CD14-positive monocyte (primary cell): ENCODE data around the gene FBXL17. TPM values are rescaled to one million over a fixed set of nuclear protein-coding genes. Genes with fewer than 3 reads are reported as not detected.

Experiments
- DNase-seq, 3 donors: peaks; one replicate each; pipeline ENCODE4 v3.0.0-alpha.2; 2011 to 2022
- H2AFZ ChIP-seq: 2 replicates; pipeline ENCODE4 v1.6.0; 2012; ENCODE audit warnings: mild to moderate bottlenecking, low read depth, low read length, inconsistent platforms; ENCODE audit not compliant: insufficient read depth, poor library complexity, severe bottlenecking
- H3K27ac ChIP-seq, 2 donors: 1 replicate in 1 of 2; 2 replicates in 1 of 2; pipeline ENCODE4 v1.5.1; 2012 to 2013; ENCODE audit warnings: low read length in 2 of 2, control low read depth in 1 of 2, inconsistent platforms in 1 of 2, low read depth in 1 of 2, mild to moderate bottlenecking in 1 of 2
- H3K27me3 ChIP-seq, 2 donors: one replicate each; pipeline versions ENCODE4 v1.6.0 to v1.6.1; 2011 to 2013; ENCODE audit warnings: low read length in 2 of 2; ENCODE audit not compliant: control insufficient read depth in 2 of 2, insufficient read depth in 2 of 2
- H3K36me3 ChIP-seq, 2 donors: replicated peaks in 1 of 2; 1 replicate in 1 of 2; 2 replicates in 1 of 2; pipeline versions ENCODE4 v1.5.1 to v1.6.1; 2012 to 2013; ENCODE audit warnings: low read length in 2 of 2, control low read depth in 1 of 2, inconsistent platforms in 1 of 2, mild to moderate bottlenecking in 1 of 2; ENCODE audit not compliant: insufficient read depth in 2 of 2, control insufficient read depth in 1 of 2
- H3K4me1 ChIP-seq, 2 donors: 1 replicate in 1 of 2; 2 replicates in 1 of 2; pipeline versions ENCODE4 v1.5.1 to v1.6.1; 2012 to 2013; ENCODE audit warnings: low read length in 2 of 2, control low read depth in 1 of 2, inconsistent platforms in 1 of 2, mild to moderate bottlenecking in 1 of 2, moderate library complexity in 1 of 2; ENCODE audit not compliant: insufficient read depth in 2 of 2, control insufficient read depth in 1 of 2
- H3K4me2 ChIP-seq: replicated peaks from 2 replicates; pipeline ENCODE3; 2012; ENCODE audit warnings: low read length, moderate library complexity, mild to moderate bottlenecking; ENCODE audit not compliant: poor library complexity, severe bottlenecking; ENCODE audit errors: extremely low read depth
- H3K4me3 ChIP-seq, 3 experiments: fragments of 200-600 bp in 1 of 3; sonication (generic) in 1 of 3; replicated peaks in 1 of 3; 1 replicate in 2 of 3; 2 replicates in 1 of 3; pipeline ENCODE4 v1.5.1; 2011 to 2013; ENCODE audit warnings: low read length in 3 of 3, mild to moderate bottlenecking in 3 of 3, control low read depth in 2 of 3, low read depth in 2 of 3, inconsistent platforms in 1 of 3, moderate library complexity in 1 of 3
- H3K79me2 ChIP-seq: 2 replicates; pipeline ENCODE4 v1.6.0; 2012; ENCODE audit warnings: mild to moderate bottlenecking, control low read depth, inconsistent platforms, low read length, moderate library complexity; ENCODE audit not compliant: insufficient read depth
- H3K9ac ChIP-seq: 2 replicates; pipeline ENCODE4 v1.6.0; 2017; ENCODE audit warnings: low read length, mild to moderate bottlenecking; ENCODE audit not compliant: insufficient read depth, poor library complexity, severe bottlenecking
- H3K9me3 ChIP-seq, 2 donors: replicated peaks in 1 of 2; 1 replicate in 1 of 2; 2 replicates in 1 of 2; pipeline versions ENCODE4 v1.5.1 to v1.6.1; 2012 to 2013; ENCODE audit warnings: low read length in 2 of 2, control low read depth in 1 of 2; ENCODE audit not compliant: control insufficient read depth in 1 of 2, insufficient read depth in 1 of 2
- H4K20me1 ChIP-seq: 2 replicates; pipeline ENCODE4 v1.6.0; 2012; ENCODE audit warnings: mild to moderate bottlenecking, low read length, control low read depth, moderate library complexity; ENCODE audit not compliant: insufficient read depth
- H3K27ac Mint-ChIP-seq, 7 donors: one replicate each; pipeline ENCODE4 v1.8.0; 2020; ENCODE audit warnings: mild to moderate bottlenecking in 7 of 7, mixed read lengths in 7 of 7, moderate library complexity in 6 of 7, inconsistent platforms in 2 of 7
- H3K27me3 Mint-ChIP-seq, 3 donors: one replicate each; pipeline ENCODE4 v1.8.0; 2021 to 2022; ENCODE audit warnings: low read depth in 3 of 3, mild to moderate bottlenecking in 3 of 3, mixed read lengths in 3 of 3, moderate library complexity in 3 of 3, inconsistent platforms in 1 of 3
- H3K36me3 Mint-ChIP-seq, 2 donors: one replicate each; pipeline ENCODE4 v1.8.0; 2020; ENCODE audit warnings: mixed read lengths in 2 of 2, inconsistent platforms in 1 of 2, mild to moderate bottlenecking in 1 of 2
- H3K4me1 Mint-ChIP-seq: one replicate; pipeline ENCODE4 v1.8.0; 2020; ENCODE audit warnings: mild to moderate bottlenecking, mixed read lengths
- H3K4me3 Mint-ChIP-seq, 2 donors: one replicate each; pipeline ENCODE4 v1.8.0; 2020; ENCODE audit warnings: mild to moderate bottlenecking in 2 of 2, mixed read lengths in 2 of 2, moderate library complexity in 1 of 2
- H3K9me3 Mint-ChIP-seq, 7 donors: one replicate each; pipeline ENCODE4 v1.8.0; 2020 to 2022; ENCODE audit warnings: mixed read lengths in 7 of 7, mild to moderate bottlenecking in 6 of 7, moderate library complexity in 6 of 7, inconsistent platforms in 2 of 7
- CTCF ChIP-seq: fragments of 200-600 bp; IDR thresholded peaks from one replicate; pipeline ENCODE4 v1.8.0; 2022; ENCODE audit warnings: antibody characterized with exemption, mild to moderate bottlenecking
- WGBS: methylation state at CpG from one replicate; pipeline ENCODE4 v1.1.5; 2013; ENCODE audit warnings: missing lambda C conversion rate; ENCODE audit not compliant: insufficient coverage; 5-methylcytosine and 5-hydroxymethylcytosine counted together
- intact Hi-C, 2 donors: fragments of 100-400 bp; cut with micrococcal nuclease; formaldehyde crosslinking; loops; one replicate each; pipeline versions ENCODE4 v1.15.0 to v1.15.1; 2023
- polyA plus RNA-seq, 3 donors: library from polyadenylated mRNA; depleted of rRNA in 1 of 3; unstranded in 2 of 3; stranded (reverse) in 1 of 3; fragments of 300-500 nt in 2 of 3; fragments of >200 nt in 1 of 3; fragmentation: Illumina TruSeq in 2 of 3; gene quantifications; 1 replicate in 2 of 3; 2 replicates in 1 of 3; pipeline ENCODE4 v1.2.3, GENCODE V29; 2012 to 2021

FBXL17 gene
- polyA plus RNA-seq, 3 donors = 1.5 to 6.6 (median 2.0) TPM

GRCh38 chr5:108212775-108213346, 169.0 kb downstream of the FBXL17 start:
- H3K4me1 Mint-ChIP-seq = no peaks in the 10 kb centered on the region
- no peak for DNase-seq
- H2AFZ ChIP-seq = no peak overlapping the region
- H3K27me3 ChIP-seq = no peaks in the 10 kb centered on the region
- peaks cover 0 to 3% of the 10 kb centered on the region in 2 donors for H3K36me3 Mint-ChIP-seq
- H3K9ac ChIP-seq = no peak overlapping the region
- H4K20me1 ChIP-seq = no peaks in the 10 kb centered on the region
- TF ChIP-seq CTCF = no peak
- H3K27ac Mint-ChIP-seq = no peak overlapping the region
- peaks cover 0 to 19% of the 10 kb centered on the region in 2 donors for H3K9me3 ChIP-seq
- H3K4me2 ChIP-seq = no peak overlapping the region
- intact Hi-C loops = no loop called here
- no peaks in the 10 kb centered on the region for H3K4me1 ChIP-seq
- H3K79me2 ChIP-seq = no peaks in the 10 kb centered on the region
- no peaks in the 10 kb centered on the region for H3K36me3 ChIP-seq
- no peak overlapping the region for H3K27ac ChIP-seq
- peaks cover 3 to 12% (median 6%) of the 10 kb centered on the region in 7 donors for H3K9me3 Mint-ChIP-seq
- 80% methylated on average over 1 of the region's 3 CpGs for WGBS
- no peaks in the 10 kb centered on the region for H3K27me3 Mint-ChIP-seq
- no peak overlapping the region for H3K4me3 Mint-ChIP-seq
- H3K4me3 ChIP-seq = no peak overlapping the region

DNA sequence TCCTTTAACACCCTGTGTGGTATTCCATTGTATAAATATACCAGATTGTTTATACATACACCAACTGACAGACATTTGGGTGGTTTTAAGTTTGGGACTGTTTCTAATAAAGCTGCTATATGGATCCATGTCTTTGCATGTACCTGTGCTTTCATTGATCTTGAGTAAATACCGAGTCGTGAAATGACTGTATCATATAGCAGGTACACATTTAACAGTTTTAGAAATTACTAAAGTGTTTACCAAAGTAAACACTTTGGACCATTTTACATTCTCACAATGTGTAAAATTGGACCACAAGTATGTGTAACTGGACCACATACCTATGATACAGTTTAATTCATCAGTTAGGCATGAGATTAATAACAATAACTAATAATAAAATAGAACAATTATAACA, 175.2 kb downstream of the FBXL17 start:
- Histone ChIP-seq H3K27ac (no peak overlapping the region), H3K4me1 (no peaks in the 10 kb centered on the region), H2AFZ (no peak overlapping the region), H3K27me3 (no peaks in the 10 kb centered on the region), H3K36me3 (no peaks in the 10 kb centered on the region), H3K9me3 (no peaks in the 10 kb centered on the region), H3K4me3 (no peak overlapping the region), H3K4me2 (no peak overlapping the region), H3K9ac (no peak overlapping the region), H3K79me2 (no peaks in the 10 kb centered on the region), H4K20me1 (no peaks in the 10 kb centered on the region)
- H3K9me3 Mint-ChIP-seq = peaks cover 0 to 3% (median 0%) of the 10 kb centered on the region in 7 donors
- TF ChIP-seq CTCF = no peak
- intact Hi-C loops = no loop called here
- H3K27ac Mint-ChIP-seq = no peak overlapping the region
- no peak overlapping the region for H3K4me3 Mint-ChIP-seq
- H3K27me3 Mint-ChIP-seq = peaks cover 0 to under 1% (median 0%) of the 10 kb centered on the region in 3 donors
- DNase-seq = no peak
- H3K4me1 Mint-ChIP-seq = no peaks in the 10 kb centered on the region
- no peaks in the 10 kb centered on the region for H3K36me3 Mint-ChIP-seq
- no CpG with 5 or more reads among the region's 2 CpGs for WGBS
